HG03432 (cell line): ENCODE measurements around the gene DR1.
A peak's percentile ranks its signal among the peaks of the same experiment; 100 is the strongest.

Experiments
- ATAC-seq: cut with Tn5 transposase; IDR thresholded peaks from one replicate; pipeline ENCODE4 v1.9.1; 2021; ENCODE audit warnings: mild to moderate bottlenecking, moderate library complexity; ENCODE audit not compliant: unreplicated experiment

The DR1 gene

DNA sequence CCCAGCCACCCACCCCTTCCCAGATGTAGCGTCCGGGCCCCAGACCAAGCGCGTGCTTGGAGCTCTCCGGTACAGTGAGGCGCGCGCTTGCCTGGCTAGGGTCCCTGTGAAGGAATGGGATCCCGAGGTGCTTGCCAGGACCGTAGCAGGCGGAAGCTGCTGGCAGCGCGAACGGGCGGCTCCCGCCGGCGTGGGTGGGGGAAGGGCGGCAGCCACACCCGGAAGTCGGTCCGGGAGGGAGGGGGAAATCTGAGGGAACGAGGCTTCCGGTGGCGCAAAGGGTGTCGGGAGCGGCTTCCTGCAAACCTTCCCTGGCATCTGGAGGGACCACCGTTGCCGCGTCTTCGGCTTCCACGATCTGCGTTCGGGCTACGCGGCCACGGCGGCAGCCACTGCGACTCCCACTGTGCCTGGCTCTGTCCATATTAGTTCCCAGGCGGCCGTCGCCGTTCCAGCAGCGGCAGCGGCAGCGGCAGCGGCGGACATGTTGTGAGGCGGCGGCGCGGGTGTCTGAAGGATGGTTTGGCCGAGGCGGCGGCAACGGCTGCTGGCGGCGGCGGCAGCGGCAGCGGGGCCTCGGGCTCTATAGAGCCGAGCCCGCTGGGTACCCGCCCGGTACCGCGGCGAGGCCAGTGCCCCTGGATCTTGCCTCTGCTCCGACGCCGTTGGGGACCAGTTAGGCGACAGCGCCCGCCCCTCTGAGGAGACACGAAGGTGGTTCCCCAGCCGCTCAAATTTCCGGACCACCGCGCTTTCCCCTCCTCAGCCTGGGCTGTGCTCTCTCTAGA is at the start of gene DR1:
Gene DR1 (plus strand): TSS at position 275 of the 788 bp plus-strand sequence. CDS start 739 bp downstream, outside the sequence.
- peak; percentile 86 for ATAC-seq

DNA sequence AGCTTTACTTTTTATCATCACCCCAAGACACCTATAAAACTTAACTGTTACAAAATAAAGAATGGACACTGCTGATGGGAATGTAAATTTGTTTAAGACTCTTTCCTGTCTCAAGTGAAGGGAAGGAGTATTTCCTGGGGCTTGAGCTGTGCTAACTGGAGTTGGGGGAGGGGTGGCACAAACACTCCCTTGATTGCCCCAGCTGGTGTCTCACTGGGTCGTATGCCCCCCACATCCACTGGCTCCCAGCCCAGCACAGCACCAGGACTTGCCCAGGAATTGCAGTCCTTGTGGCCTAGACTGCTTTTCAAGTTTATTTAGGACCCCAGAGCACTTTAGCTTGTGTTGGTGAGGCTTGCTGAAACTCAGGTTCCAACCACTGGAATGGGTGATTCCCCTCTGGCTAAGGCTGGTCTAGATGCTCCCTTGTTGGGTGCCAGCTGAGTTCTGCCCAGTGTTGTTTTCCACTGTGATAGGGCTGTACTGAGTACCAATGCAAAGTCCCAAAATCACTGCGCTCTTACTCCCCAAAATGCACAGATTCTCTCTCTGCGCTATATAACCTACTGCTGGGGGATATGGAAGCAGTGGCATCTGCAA is 49.1 kb upstream of the DR1 start:
- ATAC-seq: no peak

DNA sequence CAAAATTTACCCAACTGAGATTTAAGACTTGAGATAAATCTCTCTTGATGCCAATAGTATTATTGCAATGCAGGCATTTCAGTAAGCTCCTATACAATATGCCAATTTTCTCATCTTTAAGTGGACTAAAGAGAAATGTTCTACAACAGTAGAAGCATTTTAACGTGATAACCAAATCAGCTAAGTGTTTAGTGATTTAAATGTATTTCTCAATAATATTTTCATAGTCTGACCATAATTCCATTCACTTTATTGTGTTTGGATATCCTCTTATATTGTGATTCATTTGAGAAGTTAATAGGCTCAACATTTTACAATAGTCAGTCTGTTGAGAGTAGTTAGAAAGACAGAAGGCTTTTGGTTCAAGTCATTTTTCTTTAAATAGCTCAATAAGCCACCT is 44.6 kb upstream of the DR1 start:
- ATAC-seq: no peak

DNA sequence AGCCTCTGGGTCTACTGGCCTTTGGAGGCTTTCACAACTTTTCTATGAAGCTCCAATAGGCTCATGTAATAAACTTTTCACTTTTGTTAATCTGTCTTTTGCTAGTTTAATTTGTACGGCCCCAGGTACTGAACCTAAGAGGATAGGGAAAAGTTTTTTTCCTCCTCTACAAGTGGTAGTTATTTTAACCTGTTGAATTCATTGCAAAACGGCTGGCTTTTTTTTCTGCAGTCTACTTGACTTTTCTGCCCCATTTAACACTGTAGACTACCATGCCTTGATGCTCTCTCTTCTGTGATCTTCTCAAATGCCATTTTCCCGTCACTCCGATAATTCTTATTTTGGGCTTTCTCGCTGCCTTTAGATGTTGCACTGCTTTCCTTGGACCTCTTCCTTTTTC is 43.6 kb upstream of the DR1 start:
- ATAC-seq: no peak

DNA sequence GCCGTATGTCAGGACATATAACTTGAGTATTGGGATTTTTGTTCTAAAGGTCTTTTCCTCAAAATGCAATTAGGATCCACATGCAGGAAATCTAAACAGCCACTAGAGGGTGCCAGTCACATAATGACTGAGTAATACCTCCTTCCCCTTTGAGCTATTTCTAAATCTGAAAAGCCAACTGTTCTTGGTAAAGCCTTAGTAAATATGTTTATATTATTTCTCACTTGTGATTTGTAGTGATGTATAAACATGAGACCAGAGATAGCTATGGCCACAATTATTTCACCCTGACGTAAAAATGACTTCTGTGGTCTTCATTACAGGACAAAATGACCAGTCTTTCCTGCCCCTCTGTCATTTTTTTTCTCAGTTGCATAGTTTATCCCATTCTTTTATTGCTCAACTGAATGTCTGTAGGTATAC is 41.0 kb upstream of the DR1 start:
- peak; percentile 57 for ATAC-seq

DNA sequence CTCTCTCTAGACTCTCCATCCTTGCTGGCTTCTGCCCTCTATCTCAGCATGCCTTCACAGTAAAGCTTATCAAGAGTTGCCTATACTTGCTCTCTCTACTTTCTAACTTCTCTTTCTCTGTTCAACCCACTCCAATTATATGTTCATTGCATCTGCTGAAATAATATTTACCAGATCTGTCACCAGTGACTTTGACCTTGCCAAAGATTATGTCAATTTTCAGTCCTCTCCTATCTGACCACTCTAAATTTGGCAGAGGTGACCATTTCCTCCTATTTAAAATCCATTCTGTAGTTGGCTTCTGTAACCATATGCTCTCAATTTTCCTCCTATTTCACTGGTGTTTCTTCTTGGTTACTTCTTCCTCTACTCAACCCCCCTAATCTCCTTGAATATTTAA is 38.8 kb upstream of the DR1 start:
- no peak for ATAC-seq

DNA sequence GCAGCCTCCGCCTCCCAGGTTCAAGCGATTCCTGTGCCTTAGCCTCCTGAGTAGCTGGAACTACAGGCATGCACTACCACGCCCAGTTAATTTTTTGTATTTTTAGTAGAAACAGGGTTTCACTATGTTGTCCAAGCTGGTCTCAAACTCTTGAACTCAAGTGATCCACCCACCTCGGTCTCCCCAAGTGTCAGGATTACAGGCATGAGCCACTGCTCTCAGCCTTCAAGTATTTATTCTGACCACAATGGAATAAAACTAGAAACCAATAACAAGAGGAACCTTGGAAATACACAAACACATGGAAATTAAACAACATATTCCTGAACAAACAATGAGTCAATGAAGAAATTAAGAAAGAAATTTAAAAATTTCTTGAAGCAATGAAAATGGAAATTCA is 32.7 kb upstream of the DR1 start:
- no peak for ATAC-seq

DNA sequence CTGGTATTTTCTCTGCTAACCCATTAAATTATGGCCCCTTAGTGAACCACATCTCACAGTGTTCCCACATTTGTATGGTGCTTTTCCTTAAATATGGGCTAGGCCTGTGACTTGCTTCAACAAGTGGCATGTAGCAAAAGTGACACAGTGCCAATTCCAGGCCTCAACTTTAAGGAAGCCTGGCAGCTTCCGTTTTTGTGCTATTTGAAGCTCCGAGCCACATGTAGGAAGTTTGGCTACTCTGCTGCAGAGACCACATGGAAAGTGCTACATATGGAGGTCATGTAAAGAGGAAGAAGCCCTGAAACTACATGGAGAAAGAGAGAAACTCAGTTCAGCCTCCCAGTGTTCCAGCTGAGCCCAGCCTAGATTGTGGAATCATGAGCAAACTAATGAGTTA is 28.5 kb upstream of the DR1 start:
- no peak for ATAC-seq

DNA sequence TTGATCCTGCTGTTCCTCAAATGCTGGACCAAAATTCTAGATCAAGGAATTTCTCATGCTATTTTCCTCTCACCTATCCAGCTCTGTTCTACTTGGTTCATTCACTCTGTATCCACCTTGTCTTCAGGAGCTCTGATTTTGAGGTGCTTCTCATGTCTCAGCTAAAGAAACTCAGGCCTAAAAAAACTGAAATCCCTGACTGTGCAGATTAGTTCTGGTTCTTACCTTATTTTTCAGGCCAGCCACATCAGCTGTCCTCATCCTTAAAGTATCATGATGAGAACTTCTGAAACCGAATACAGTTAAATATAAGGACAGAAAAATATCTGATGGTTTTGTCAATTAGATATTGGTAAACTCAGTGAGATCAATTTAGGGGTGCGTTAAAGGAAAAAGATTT is 27.8 kb upstream of the DR1 start:
- ATAC-seq: no peak

DNA sequence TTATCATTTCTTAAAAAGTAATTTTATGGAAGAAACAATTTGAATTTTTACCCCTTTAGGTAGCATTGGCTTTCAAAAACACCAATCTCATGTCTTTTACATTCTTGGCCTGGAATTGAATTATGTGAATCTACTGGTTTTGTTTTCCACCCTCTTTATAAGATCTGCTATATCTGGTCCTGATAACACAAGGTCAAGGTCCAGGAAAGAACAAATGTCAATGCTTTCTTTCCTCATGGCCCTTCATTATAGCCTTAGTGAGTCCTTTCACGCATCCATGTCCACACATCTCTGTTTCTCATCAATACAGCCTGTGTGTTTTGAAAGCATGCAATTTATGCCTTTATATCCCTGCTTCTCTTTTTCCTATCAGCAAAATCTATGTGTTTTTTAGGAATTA is 24.0 kb upstream of the DR1 start:
- no peak for ATAC-seq

DNA sequence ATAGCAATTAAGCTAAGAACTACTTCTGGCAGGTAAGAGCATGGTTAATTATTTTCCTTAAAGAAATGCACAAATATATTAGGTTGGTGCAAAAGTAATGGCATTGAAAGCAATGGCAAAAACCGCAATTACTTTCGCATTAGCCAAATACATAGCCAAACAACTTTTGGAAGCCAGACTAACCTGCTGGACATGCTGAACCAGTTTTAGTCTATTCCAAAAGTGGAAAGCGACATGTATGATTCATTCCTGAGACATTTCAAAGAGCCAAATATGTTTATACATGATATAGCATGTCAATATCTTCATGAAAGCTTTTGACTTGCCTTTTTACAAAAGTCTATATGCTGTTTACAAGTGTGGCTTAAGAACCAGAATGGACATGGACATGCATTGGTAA is 23.4 kb upstream of the DR1 start:
- no peak for ATAC-seq

DNA sequence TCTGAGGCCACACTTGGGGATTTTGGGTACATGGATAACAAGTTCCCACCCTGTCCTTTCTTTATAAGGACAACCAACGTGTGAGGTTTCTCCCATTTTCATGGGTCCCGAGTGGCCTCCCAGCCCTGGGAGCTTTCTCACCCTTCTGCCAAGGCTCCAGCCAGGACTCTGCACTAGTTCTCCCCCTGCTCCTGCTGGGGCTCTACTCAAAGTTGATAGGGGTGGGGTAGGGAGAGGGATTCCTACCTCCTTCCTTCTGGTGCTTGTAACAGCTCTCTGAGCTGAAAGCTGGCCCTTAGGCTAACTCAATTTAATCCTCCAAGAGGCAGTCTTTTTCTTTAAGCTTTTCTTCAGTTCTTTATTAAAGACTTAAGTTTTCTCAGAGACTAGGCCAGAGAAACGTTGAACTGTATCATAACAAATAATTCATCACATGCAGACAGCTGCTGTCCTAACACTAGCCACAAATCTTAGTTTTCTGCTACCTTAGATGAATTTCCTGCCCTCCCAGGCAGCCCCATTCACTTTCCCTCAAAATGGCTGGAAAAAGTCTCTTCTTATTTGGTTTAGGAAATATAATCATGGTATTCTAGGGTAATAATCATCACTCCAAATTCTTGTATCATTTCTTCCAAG is 22.4 kb upstream of the DR1 start:
- ATAC-seq: no peak

DNA sequence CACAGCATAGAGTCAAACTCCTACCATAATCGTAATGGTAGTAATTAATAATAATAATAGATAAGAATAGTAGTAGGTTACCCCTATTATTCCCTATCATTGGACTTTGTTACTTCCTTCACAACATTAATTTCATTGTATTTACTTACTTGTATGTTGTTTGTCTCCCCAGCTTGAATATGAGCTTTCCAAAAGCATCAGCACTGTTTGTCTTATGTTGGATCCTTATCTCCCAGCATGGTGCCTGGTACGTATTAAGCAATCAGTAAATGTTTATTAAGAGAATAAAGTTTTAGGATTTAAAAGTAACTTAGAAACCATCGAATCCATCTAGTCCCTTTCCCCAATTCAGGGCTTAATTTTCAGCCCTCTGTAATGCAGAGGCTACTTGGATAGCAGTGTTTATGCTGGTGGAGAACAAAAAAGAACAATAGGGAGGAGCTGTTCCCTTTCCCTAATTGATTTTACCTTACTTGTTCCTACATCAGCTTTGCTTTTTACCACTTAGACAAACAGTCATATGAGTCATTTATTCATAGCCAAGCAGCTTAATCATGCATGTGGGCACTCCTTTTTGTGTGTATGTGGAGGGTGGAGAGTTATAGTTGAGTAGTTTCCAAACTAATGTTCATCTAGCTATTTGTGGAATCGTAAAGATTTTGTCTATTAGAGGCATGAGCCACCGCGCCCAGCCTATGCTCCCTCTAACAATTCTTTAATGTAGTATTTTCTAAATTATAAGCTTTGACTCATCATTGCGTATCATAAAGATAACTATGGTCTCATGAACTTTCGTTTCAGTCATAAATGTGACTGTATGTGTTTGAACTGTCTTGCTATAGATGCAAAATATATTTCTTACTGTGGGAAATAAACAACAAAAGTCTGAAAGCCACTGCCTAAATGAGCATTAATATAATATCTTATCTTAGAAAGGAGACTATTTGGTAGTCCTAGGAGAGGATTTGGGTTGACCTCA is 20.9 kb upstream of the DR1 start:
- no peak for ATAC-seq

DNA sequence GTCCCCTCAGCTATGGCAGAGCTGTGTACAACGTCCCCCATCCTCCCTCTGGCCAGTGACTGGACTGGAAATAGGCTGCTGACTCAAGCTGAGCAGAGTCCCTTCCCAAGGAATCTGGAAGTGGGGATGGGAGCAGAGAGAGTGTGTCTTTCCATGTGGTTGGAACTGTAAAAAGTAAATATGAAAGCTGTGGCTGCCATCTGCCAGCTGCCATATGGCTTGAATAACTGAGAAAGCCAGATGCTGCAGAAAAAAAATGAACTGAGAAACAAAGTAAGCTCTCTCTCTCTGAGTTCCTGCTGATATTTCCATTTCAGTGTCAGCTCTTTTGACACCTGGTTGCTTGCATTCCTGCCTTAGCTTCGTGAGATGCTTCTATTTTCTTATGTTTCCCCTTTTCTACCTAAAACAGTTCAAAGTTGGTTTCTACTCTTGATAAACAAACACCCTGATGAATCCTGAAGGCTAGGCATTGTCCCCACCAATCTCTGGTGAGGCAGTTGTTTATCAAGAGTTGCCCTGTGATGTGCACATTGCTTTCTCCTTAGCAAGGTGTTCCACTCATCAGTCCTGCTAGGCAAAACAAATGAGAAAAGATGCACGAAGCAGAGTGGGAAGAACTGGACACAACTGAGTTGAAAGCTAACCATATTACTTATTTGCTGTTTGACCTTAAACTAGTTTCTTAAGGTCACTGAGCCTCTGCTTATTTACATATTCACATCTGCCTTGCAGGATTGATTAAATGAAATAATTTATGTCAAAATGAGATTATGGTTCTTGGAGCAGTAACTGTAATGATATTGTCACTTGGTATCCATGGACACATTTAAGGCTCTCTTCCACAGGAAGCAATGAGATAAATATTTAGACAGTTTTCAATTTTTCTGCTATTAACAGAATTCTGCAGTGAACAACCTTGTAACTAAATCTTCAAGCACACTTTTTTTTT is 16.6 kb upstream of the DR1 start:
- ATAC-seq: peak; percentile 64

DNA sequence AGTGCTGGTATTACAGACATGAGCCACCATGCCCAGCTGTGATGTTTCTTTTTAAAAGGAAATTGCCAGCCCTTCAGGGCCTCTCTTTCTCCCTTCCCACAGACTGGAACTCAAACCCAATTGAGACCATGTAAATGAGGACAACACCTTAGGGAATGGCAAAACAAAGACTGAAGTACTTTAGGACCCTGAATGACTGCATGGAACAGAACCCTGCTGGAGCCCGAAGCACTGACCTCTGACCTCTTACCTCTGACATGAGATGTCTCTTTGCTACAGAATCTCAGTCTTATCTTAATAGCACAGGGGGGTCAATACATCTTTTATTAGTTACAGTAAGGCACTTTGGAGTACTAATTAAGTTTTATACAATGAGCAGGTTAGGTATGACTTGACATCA is 15.5 kb upstream of the DR1 start:
- ATAC-seq: no peak

DNA sequence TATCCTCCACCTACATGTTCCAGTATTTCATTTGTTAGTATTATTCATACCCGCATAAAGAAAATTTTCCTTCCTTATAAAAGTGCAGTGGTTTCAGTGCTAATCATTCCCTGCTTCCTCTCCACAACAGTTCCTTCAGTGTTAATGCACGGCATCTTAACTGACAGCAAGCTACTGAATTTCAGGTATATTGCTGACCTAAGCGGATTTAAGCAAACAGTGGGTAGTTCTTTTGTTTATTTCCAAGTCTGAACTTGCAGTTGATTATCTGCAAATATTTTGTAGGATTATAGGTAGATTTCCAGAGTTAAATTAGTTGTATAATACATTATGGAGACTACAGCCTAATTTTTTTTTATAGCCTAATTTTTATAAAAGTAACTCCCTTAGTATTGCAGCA is 15.1 kb upstream of the DR1 start:
- ATAC-seq: no peak

DNA sequence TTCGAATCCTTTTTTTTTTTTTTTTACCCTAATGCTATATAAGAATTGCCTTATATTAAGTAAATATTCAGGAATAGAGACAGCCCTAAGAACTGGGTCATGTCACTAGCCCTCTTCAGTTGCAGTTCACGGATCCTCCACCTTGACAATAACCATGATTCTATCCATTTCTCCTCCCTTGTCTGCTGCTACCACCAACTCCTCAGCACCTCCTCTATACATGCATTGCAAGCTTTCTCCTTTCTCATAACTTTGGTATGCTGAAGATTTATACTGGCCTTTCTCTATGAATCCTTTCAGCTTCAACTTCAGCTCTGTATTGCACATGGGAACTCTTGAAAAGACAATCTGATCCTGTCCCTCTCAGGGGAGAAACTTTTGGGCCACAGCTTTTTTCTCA is 14.3 kb upstream of the DR1 start:
- no peak for ATAC-seq

DNA sequence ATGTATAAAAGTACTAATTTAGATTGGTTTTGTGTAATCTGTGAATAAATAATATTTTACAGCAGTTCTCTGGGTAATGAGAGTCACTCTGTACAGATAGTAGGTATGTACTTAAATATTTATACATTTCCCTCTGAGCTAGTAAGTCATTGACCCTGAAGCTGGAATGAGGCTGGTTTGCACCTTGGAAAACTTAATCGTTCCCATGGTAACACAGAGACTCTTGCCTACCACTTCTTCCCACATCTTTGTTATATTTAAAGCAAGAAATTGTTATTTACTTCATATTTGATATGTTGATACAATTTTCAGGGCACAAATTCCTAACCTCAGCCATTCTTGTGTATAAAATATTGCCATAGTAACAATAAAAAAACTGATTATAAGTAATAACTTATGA is 13.3 kb upstream of the DR1 start:
- no peak for ATAC-seq

DNA sequence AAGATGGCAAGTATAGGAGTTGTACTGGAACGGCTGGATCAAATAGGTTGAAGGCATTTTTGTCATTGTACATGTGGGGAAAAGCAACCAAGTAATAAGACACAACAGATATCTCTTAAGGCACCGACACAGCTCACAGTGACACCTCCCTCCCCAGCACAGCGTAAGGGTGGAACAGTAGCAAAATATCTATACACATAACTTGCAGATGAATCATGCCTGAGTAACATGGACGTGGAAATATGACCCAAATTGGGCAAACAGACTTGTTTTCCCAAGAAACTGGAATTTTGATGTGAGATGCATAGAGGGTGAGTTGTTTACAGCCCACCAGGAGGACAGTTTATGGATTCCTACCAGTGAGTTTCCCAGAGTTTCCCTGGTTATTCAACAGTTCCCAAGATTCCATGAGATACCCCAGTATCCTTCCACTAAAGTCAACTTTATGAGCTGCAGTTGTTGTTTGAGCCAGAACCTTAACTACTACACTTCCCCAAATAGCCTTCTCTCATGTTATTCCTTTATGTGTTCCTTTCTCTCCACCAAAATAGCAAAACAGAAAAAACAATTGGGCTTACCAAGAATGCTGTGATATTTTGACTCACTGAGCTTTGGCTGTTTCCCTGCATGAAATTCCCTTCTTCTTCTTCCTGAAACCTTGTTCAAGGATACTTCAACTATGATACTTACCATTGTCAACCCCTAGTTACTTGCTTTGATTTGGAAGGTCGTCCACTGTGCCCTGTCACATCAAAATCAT is 7.1 kb upstream of the DR1 start:
- ATAC-seq: no peak
